Astrocyte of the spinal cord (primary cell): ENCODE results near the gene NAT14.

Experiments used
- DNase-seq: peaks from one replicate; pipeline ENCODE4 v3.0.0; 2011; ENCODE audit warnings: low read depth, low spot score
- H3K4me3 ChIP-seq: 2 replicates; pipeline ENCODE4 v1.5.1; 2011; ENCODE audit warnings: low read depth, mild to moderate bottlenecking, low read length, moderate library complexity
- in situ Hi-C: cut with HindIII; loops from 2 replicates; pipeline ENCODE4 v1.10.0; 2017; ENCODE audit warnings: low sequenced_read_pairs
- TF ChIP-seq, protein P1 (sequence below): IDR thresholded peaks from 2 replicates; pipeline ENCODE4 v1.5.1; 2012; ENCODE audit warnings: low read depth, mild to moderate bottlenecking, low read length, inconsistent platforms

Gene NAT14

DNA sequence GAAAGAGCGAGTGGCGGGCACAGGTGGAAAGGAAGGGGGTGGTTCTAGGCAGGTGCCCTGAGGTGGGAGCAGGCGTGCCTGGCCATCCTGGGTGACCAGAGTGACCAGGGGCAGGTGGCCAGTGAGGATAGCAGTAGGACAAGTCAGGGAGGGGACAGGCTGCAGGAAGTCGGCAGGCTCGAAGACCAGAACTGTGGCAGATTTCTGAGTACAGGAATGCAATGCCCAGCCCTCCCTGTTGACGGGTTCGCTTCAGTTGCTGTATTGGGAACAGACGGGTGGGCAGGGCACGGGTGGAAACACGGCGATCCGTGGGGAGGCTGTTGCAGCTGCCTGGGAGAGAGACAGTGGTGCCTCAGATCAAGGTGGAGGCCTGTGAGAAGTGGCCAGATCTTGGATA is 6.6 kb upstream of the NAT14 start:
- no peak for DNase-seq
- no peak overlapping the region for H3K4me3 ChIP-seq
- in situ Hi-C loops: no loop called here
- TF ChIP-seq, protein P1, sequence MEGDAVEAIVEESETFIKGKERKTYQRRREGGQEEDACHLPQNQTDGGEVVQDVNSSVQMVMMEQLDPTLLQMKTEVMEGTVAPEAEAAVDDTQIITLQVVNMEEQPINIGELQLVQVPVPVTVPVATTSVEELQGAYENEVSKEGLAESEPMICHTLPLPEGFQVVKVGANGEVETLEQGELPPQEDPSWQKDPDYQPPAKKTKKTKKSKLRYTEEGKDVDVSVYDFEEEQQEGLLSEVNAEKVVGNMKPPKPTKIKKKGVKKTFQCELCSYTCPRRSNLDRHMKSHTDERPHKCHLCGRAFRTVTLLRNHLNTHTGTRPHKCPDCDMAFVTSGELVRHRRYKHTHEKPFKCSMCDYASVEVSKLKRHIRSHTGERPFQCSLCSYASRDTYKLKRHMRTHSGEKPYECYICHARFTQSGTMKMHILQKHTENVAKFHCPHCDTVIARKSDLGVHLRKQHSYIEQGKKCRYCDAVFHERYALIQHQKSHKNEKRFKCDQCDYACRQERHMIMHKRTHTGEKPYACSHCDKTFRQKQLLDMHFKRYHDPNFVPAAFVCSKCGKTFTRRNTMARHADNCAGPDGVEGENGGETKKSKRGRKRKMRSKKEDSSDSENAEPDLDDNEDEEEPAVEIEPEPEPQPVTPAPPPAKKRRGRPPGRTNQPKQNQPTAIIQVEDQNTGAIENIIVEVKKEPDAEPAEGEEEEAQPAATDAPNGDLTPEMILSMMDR: no peak

DNA sequence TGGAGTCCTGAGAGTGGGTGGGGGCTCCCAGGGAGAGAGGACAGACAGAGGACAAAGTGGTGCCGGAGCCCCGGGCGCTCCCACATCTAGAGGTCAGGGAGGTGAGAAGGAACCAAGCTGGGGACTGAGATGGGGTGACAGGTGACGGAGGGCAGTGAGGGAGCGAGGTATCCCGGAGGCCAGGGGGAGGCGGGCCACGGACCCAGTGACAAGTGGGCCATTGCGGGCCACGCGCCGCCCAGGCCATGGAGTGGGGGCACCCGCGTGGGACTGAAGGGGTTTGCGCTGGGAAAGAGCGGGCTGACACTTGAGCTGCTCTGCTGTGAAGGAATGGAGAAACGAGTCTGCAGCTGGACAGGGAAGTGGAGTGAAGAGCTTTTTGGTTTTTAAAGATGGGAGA is 5.9 kb upstream of the NAT14 start:
- no peak overlapping the region for H3K4me3 ChIP-seq
- in situ Hi-C loops: no loop called here
- no peak for DNase-seq
- TF ChIP-seq, protein P1: no peak

DNA sequence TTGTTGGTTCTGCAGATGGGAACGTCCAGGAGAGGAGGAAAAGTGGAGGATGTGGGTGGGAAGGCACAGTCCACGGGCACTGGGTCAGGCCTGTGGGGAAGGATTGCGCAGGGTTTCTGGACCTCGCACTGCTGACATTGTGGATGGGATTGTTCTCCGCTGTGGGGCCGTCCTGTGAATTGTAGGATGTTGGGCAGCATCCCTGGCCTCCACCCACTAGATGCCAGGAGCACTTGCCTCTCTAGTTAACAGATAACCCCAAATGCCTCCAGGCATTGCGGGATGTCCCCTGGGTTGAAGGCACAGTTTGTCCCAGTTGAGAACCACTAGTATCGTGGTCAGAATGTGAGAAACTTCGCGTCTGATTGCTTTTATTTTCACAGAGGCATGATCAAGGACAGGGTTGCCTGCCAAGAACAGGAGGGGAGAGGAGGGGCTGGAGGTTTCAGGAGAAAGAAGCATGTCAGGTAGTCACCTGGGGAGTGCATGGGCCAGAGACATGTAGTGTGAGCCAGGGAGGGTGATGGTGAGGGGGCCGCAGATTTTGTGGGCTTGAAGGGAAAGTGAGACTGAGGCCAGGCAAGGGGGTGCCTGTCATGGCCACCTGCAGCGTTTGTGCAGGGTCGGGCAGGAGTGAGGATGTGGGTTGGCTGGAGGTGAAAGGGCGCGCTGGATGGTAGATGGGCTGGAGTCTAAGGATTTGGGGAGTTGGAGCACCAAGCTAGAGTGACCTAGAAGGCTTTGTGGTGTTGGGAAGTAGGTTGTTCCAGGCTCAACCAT is 5.3 kb upstream of the NAT14 start:
- no peak for DNase-seq
- TF ChIP-seq, protein P1: no peak
- H3K4me3 ChIP-seq: no peak overlapping the region
- in situ Hi-C loops: no loop called here

DNA sequence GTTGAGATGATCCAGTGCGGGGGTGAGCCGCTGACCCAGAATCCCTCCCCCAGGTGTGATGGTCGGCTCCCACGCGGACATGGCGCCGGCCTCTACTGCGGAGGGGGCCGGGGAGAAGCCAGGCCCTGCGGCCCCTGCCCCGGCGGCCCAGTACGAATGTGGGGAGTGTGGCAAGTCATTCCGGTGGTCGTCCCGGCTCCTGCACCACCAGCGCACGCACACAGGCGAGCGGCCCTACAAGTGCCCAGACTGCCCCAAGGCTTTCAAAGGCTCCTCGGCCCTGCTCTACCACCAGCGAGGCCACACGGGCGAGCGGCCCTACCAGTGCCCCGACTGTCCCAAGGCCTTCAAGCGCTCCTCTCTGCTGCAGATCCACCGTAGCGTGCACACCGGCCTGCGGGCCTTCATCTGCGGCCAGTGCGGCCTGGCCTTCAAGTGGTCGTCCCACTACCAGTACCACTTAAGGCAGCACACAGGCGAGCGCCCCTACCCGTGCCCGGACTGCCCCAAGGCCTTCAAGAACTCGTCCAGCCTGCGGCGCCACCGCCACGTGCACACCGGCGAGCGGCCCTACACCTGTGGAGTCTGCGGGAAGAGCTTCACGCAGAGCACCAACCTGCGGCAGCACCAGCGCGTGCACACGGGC is 3.7 kb upstream of the NAT14 start:
- no peak for DNase-seq
- TF ChIP-seq, protein P1: no peak
- in situ Hi-C loops: no loop called here
- H3K4me3 ChIP-seq: no peak overlapping the region

DNA sequence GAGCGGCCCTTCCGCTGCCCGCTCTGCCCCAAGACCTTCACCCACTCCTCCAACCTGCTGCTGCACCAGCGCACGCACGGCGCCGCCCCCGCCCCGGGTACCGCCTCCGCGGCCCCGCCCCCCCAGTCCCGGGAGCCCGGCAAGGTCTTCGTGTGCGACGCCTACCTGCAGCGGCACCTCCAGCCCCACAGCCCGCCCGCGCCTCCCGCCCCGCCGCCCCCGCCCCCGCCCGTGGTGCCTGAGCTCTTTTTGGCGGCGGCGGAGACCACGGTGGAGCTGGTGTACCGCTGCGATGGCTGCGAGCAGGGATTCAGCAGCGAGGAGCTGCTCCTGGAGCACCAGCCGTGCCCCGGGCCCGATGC is 3.2 kb upstream of the NAT14 start:
- TF ChIP-seq, protein P1: no peak
- DNase-seq: no peak
- H3K4me3 ChIP-seq: no peak overlapping the region
- in situ Hi-C loops: no loop called here

DNA sequence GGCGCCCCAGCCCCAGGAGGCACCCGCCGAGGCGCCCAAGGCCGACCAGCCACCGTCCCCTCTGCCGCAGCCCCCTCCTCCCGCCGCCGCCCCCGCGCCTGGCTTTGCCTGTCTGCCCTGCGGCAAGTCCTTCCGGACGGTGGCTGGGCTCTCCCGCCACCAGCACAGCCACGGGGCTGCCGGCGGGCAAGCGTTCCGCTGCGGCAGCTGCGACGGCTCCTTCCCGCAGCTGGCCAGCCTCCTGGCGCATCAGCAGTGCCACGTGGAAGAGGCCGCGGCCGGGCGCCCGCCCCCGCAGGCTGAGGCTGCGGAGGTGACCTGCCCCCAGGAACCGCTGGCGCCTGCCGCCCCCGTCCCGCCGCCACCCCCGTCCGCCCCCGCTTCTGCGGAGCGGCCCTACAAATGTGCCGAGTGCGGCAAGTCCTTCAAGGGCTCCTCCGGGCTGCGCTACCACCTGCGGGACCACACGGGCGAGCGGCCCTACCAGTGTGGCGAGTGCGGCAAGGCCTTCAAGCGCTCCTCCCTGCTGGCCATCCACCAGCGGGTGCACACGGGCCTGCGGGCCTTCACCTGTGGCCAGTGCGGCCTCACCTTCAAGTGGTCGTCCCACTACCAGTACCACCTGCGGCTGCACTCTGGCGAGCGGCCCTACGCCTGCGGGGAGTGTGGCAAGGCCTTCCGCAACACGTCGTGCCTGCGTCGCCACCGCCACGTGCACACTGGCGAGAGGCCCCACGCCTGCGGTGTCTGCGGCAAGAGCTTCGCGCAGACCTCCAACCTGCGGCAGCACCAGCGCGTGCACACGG is 2.6 kb upstream of the NAT14 start:
- in situ Hi-C loops: no loop called here
- no peak for DNase-seq
- TF ChIP-seq, protein P1: no peak
- no peak overlapping the region for H3K4me3 ChIP-seq
